GM12878 (cell line): Measurements from ENCODE around the gene FARS2.

Experiments
- CEBPB ChIP-seq, 2 experiments: fragments of 150-350 bp in 1 of 2; IDR thresholded peaks; 2 replicates each; pipeline ENCODE4 v1.6.1; 2012 to 2014; ENCODE audit warnings: low read depth in 2 of 2, low read length in 2 of 2, borderline replicate concordance in 1 of 2, inconsistent platforms in 1 of 2
- EZH2 ChIP-seq: IDR thresholded peaks from 2 replicates; pipeline ENCODE4 v1.6.1; 2012; ENCODE audit warnings: low read depth, mild to moderate bottlenecking, control low read depth, inconsistent platforms, low read length, borderline replicate concordance; ENCODE audit not compliant: control insufficient read depth
- MYC ChIP-seq: IDR thresholded peaks from 2 replicates; pipeline ENCODE4 v1.6.1; 2011; ENCODE audit warnings: mild to moderate bottlenecking, low read length, moderate library complexity, inconsistent platforms; ENCODE audit not compliant: insufficient read depth, insufficient replicate concordance, insufficient read length, severe bottlenecking
- POLR2A ChIP-seq: IDR thresholded peaks from 2 replicates; pipeline ENCODE4 v1.6.1; 2011; ENCODE audit warnings: low read depth, mild to moderate bottlenecking, low read length
- STAT1 ChIP-seq: fragments of 450-650 bp; conservative IDR thresholded peaks from 2 replicates; pipeline ENCODE4 v1.6.1; 2014; ENCODE audit warnings: antibody characterized with exemption, mild to moderate bottlenecking
- TCF7 ChIP-seq: IDR thresholded peaks from 2 replicates; pipeline ENCODE4 v1.6.1; 2014; ENCODE audit warnings: antibody characterized with exemption, borderline replicate concordance
- ZNF207 ChIP-seq: fragments of 450-650 bp; IDR thresholded peaks from 2 replicates; pipeline ENCODE4 v1.6.1; 2014; ENCODE audit warnings: antibody characterized with exemption, mild to moderate bottlenecking, borderline replicate concordance
- TF ChIP-seq, protein P1 (sequence below): IDR thresholded peaks from 2 replicates; pipeline ENCODE4 v1.6.1; 2012; ENCODE audit warnings: low read depth, low read length, improper control_type of control experiment

DNA sequence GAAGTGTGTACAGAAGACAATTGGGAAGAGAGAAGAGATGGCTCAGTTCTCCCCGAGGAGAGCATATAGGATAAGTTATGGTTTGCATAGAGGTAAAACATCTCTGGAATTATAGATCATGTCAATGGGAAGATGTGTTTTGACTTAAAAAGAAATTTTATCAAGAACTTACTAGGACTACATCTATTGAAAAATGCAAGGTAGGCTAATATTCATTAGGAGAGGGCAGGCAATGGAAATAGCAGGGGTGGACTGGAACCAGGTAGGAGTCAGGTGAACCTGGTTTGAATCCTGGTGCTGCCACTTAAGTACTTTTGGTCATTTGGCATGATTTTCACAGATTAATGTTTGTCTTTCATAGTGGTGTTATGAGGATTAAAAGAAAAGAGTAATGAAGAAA is 96.2 kb downstream of the FARS2 start:
- TF ChIP-seq MYC (no peak), POLR2A (no peak), TCF7 (no peak), STAT1 (no peak), ZNF207 (no peak), EZH2 (no peak), CEBPB (IDR thresholded peaks at IDR 0.05; ENCODE audit: borderline replicate concordance in 1 of 2, low read depth in 2 of 2, low read length in 2 of 2) (no peak)
- TF ChIP-seq, protein P1, sequence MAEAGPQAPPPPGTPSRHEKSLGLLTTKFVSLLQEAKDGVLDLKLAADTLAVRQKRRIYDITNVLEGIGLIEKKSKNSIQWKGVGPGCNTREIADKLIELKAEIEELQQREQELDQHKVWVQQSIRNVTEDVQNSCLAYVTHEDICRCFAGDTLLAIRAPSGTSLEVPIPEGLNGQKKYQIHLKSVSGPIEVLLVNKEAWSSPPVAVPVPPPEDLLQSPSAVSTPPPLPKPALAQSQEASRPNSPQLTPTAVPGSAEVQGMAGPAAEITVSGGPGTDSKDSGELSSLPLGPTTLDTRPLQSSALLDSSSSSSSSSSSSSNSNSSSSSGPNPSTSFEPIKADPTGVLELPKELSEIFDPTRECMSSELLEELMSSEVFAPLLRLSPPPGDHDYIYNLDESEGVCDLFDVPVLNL: no peak
